HepG2 (cell line): ENCODE measurements around the gene ATN1. TPM values are rescaled to one million over a fixed set of nuclear protein-coding genes. Genes with fewer than 3 reads are reported as not detected.

Experiments used
- ATAC-seq: fragments of 200-7000 bp; cut with Tn5 transposase; 3 replicates; pipeline ENCODE4 v1.9.1; 2020; ENCODE audit warnings: mild to moderate bottlenecking, moderate library complexity
- BruUV-seq: library from RNA; stranded (reverse); fragments of 400-500 nt; replicated peaks from 2 replicates; lab custom pipeline; 2021; lab: Mats Ljungman, UMichigan
- CTCF ChIA-PET: fragments of 300-600 bp; formaldehyde crosslinking; extraction: SDS; loops from one replicate; lab custom pipeline; 2021; ENCODE audit warnings: low total read pairs, inconsistent platforms, low intra/inter-chr PET ratio; lab: Yijun Ruan, JAX
- POLR2A ChIA-PET: fragments of 350-600 bp; sonication (Branson Sonifier 250); formaldehyde crosslinking; loops from one replicate; lab custom pipeline; 2020; ENCODE audit warnings: antibody characterized with exemption, inconsistent platforms; lab: Yijun Ruan, JAX
- DNase-seq: peaks from one replicate; pipeline ENCODE4 v3.0.0-alpha.2; 2015; ENCODE audit warnings: low spot score
- FAIRE-seq: peaks from 3 replicates; lab custom pipeline; 2011; peaks lifted over from hg19 to GRCh38; lab: Jason Lieb, UNC
- H2AFZ ChIP-seq: one replicate; pipeline ENCODE4 v1.6.1; 2011; ENCODE audit warnings: low read length, inconsistent platforms
- H3K27ac ChIP-seq: fragments of 300-600 bp; 3 replicates; pipeline ENCODE4 v1.8.0; 2011; ENCODE audit warnings: mixed run types, mild to moderate bottlenecking, mixed read lengths, low read length, inconsistent platforms; ENCODE audit not compliant: insufficient read depth; ENCODE audit errors: extremely low read length
- H3K27me3 ChIP-seq, 2 experiments: fragments of 200-600 bp in 1 of 2; 2 replicates in 1 of 2; 3 replicates in 1 of 2; pipeline versions ENCODE4 v1.6.0 to v1.8.0; 2011; ENCODE audit warnings: low read length in 2 of 2, mild to moderate bottlenecking in 2 of 2, moderate library complexity in 2 of 2, inconsistent platforms in 1 of 2; ENCODE audit not compliant: insufficient read depth in 2 of 2, control insufficient read depth in 1 of 2
- H3K36me3 ChIP-seq, 2 experiments: fragments of 200-600 bp in 1 of 2; replicated peaks in 1 of 2; 2 replicates in 1 of 2; 3 replicates in 1 of 2; pipeline versions ENCODE4 v1.5.1 to v1.8.0; 2011; ENCODE audit warnings: low read length in 2 of 2, inconsistent platforms in 1 of 2; ENCODE audit not compliant: insufficient read depth in 2 of 2, control insufficient read depth in 1 of 2
- H3K4me1 ChIP-seq: 2 replicates; pipeline ENCODE4 v1.5.1; 2012; ENCODE audit warnings: low read length, inconsistent platforms; ENCODE audit not compliant: insufficient read depth
- H3K4me2 ChIP-seq: 2 replicates; pipeline ENCODE4 v1.6.0; 2011; ENCODE audit warnings: low read depth, low read length, inconsistent platforms
- H3K4me3 ChIP-seq, 3 experiments: fragments of 200-600 bp in 1 of 3; sonication (generic), shearing (Covaris generic) in 1 of 3; replicated peaks in 1 of 3; 2 replicates each; pipeline ENCODE4 v1.5.1; 2011 to 2016; ENCODE audit warnings: low read length in 3 of 3, inconsistent platforms in 2 of 3, low read depth in 2 of 3, mild to moderate bottlenecking in 2 of 3, control low read depth in 1 of 3, mixed read lengths in 1 of 3; ENCODE audit not compliant: insufficient read depth in 1 of 3
- H3K79me2 ChIP-seq: one replicate; pipeline ENCODE4 v1.6.1; 2011; ENCODE audit warnings: low read length, inconsistent platforms; ENCODE audit not compliant: insufficient read depth
- H3K9ac ChIP-seq: 2 replicates; pipeline ENCODE4 v1.6.0; 2011; ENCODE audit warnings: mild to moderate bottlenecking, low read depth, low read length, inconsistent platforms; ENCODE audit not compliant: insufficient read depth
- H3K9me3 ChIP-seq: 2 replicates; pipeline ENCODE4 v1.5.1; 2012; ENCODE audit warnings: mild to moderate bottlenecking, low read length
- H4K20me1 ChIP-seq: 2 replicates; pipeline ENCODE4 v1.6.0; 2011; ENCODE audit warnings: inconsistent platforms, mild to moderate bottlenecking, low read length, moderate library complexity; ENCODE audit not compliant: insufficient read depth
- ATF7-NPFF ChIP-seq: sonication (generic); formaldehyde crosslinking; IDR thresholded peaks from 2 replicates; pipeline ENCODE4 v1.8.1; 2023; ENCODE audit warnings: mild to moderate bottlenecking, low read depth, missing genetic modification reagents, moderate library complexity
- DMAP1 ChIP-seq: IDR thresholded peaks from 2 replicates; pipeline ENCODE4 v1.6.1; 2016
- HOXA5 ChIP-seq: sonication (generic); formaldehyde crosslinking; IDR thresholded peaks from 2 replicates; pipeline ENCODE4 v1.4.0; 2020; ENCODE audit warnings: missing genetic modification reagents
- SOX5 ChIP-seq: IDR thresholded peaks from 2 replicates; pipeline ENCODE4 v1.6.1; 2016; ENCODE audit warnings: borderline replicate concordance
- ZMYM3 ChIP-seq: sonication (generic); formaldehyde crosslinking; IDR thresholded peaks from 2 replicates; pipeline ENCODE4 v1.5.1; 2020; ENCODE audit warnings: mild to moderate bottlenecking, missing genetic modification reagents
- ZNF24 ChIP-seq: fragments of 450-650 bp; IDR thresholded peaks from 2 replicates; pipeline ENCODE4 v1.6.1; 2017; ENCODE audit warnings: antibody characterized with exemption, mild to moderate bottlenecking
- ZNF354B ChIP-seq: sonication (generic); formaldehyde crosslinking; IDR thresholded peaks from 2 replicates; pipeline ENCODE4 v1.8.0; 2022; ENCODE audit warnings: mild to moderate bottlenecking, missing genetic modification reagents
- ZNF501 ChIP-seq: sonication (generic); formaldehyde crosslinking; IDR thresholded peaks from 2 replicates; pipeline ENCODE4 v1.5.1; 2020; ENCODE audit warnings: mild to moderate bottlenecking, moderate library complexity, missing genetic modification reagents
- ZNF543 ChIP-seq: sonication (generic); formaldehyde crosslinking; IDR thresholded peaks from 2 replicates; pipeline ENCODE4 v1.4.0; 2020; ENCODE audit warnings: mild to moderate bottlenecking, missing genetic modification reagents
- ZNF572 ChIP-seq: sonication (generic); formaldehyde crosslinking; IDR thresholded peaks from 2 replicates; pipeline ENCODE4 v1.5.1; 2020; ENCODE audit warnings: mild to moderate bottlenecking, missing genetic modification reagents
- WGBS: methylation state at CpG from one replicate; pipeline ENCODE4 v1.1.6; 2017; ENCODE audit warnings: low lambda C conversion rate; 5-methylcytosine and 5-hydroxymethylcytosine counted together
- in situ Hi-C: cut with HindIII; loops from 2 replicates; pipeline ENCODE4 v1.10.0; 2017; ENCODE audit warnings: low pct_unique_long_range_greater_than_20kb; ENCODE audit not compliant: extremely low pct_ligation_motif_present
- intact Hi-C: fragments of 100-400 bp; cut with micrococcal nuclease; formaldehyde crosslinking; loops from one replicate; pipeline ENCODE4 v1.10.0; 2022; ENCODE audit not compliant: unreplicated experiment
- polyA plus RNA-seq, 8 experiments: library from polyadenylated mRNA; depleted of rRNA in 3 of 8; stranded (reverse) in 7 of 8; unstranded in 1 of 8; fragments of >200 nt; fragmentation: Illumina TruSeq in 4 of 8; extraction: Trizol in 4 of 8; gene quantifications; 2 replicates each; pipeline versions ENCODE4 v1.2.1 to v1.2.3, GENCODE V29; 2011 to 2016; ENCODE audit warnings: low read depth in 4 of 8, missing spikeins in 1 of 8, mixed read lengths in 1 of 8; ENCODE audit not compliant: insufficient read depth in 1 of 8
- total RNA-seq, 5 experiments: library from RNA; depleted of rRNA; stranded (reverse); fragments of >200 nt; fragmentation: Illumina TruSeq; extraction: Trizol; gene quantifications; 2 replicates each; pipeline ENCODE4 v1.2.3, GENCODE V29; 2016; ENCODE audit warnings: low read depth in 1 of 5

ATN1 gene
- total and polyA plus RNA-seq, 2 of the 13 experiments (the other 11 are each of a cell fraction or from before 2014, with no cell fraction given) = 2.1 to 8.6 TPM

- BruUV-seq = no TSS peak
- 0 out of 2 replicates have a peak, but pooled peaks have one; percentile 6 for TF ChIP-seq SOX5
- TF ChIP-seq ZNF543 (CRISPR knock-in tag) = no peak
- TF ChIP-seq ATF7-NPFF (CRISPR knock-in tag) = no peak
- TF ChIP-seq ZNF354B = 0 out of 2 replicates have a peak, but pooled peaks have one; percentile 42
- TF ChIP-seq ZNF501 (CRISPR knock-in tag) = 0 out of 2 replicates have a peak, but pooled peaks have one; percentile 45
- no peak for TF ChIP-seq HOXA5
- peak; percentile 0; the same call in 1 of the 2 replicates for TF ChIP-seq DMAP1 (CRISPR knock-in tag)
- 0 out of 2 replicates have a peak, but pooled peaks have one; percentile 59 for TF ChIP-seq ZNF572 (CRISPR knock-in tag)
- TF ChIP-seq ZNF24 = peak; percentile 42; the same call in 1 of the 2 replicates
- peak; percentile 33; the same call in 1 of the 2 replicates for TF ChIP-seq ZMYM3 (CRISPR knock-in tag)
- Histone ChIP-seq H3K4me3 (peak overlapping the region; percentile 52 to 89 (median 71)), H3K36me3 (no peaks in the 10 kb centered on the region), H3K9ac (peak overlapping the region; percentile 53), H3K9me3 (no peaks in the 10 kb centered on the region), H2AFZ (no peak overlapping the region), H3K4me2 (peak overlapping the region; percentile 92), H3K4me1 (peaks cover 38% of the 10 kb centered on the region), H3K27ac (peak overlapping the region; percentile 56), H3K79me2 (no peaks in the 10 kb centered on the region), H3K27me3 (no peaks in the 10 kb centered on the region), H4K20me1 (no peaks in the 10 kb centered on the region)
- ChIA-PET POLR2A (interaction anchor here (0.5 to 5.2 kb wide), 24 partner anchors 9 to 960 kb away, joined by 3 to 180 read pairs (median 9); partner anchors contain the start of genes C1RL, CLSTN3, ENO2 and LPCAT3), CTCF (interaction anchor here (1.1 to 2.1 kb wide), 3 partner anchors 15 to 78 kb away, joined by 3 to 6 read pairs (median 5); no protein-coding TSS in a partner anchor)
- DNase-seq = no peak
- peak; percentile 0; the same call in 1 of the 3 replicates for ATAC-seq
- 30% methylated on average over 8 of the region's 8 CpGs for WGBS
- in situ Hi-C loops (loop anchor here (10.0 kb wide), 1 partner anchor 168 kb away; no protein-coding TSS in a partner anchor), intact Hi-C loops (loop anchor here (1.0 kb wide), 1 partner anchor 15 kb away; no protein-coding TSS in a partner anchor)
- no peak for FAIRE-seq
Measured at GRCh38 chr12:6946920-6947374, 19.2 kb downstream of the ATN1 start.
